IPS-18c (cell line): ENCODE measurements around the gene P2RY10.

Source experiments
- H3K4me3 ChIP-seq: 2 replicates; pipeline ENCODE4 v1.7.0; 2013; ENCODE audit warnings: low read depth, mild to moderate bottlenecking, low read length, moderate library complexity; ENCODE audit not compliant: insufficient read depth
- H3K9me3 ChIP-seq: one replicate; pipeline ENCODE4 v1.6.1; 2013; ENCODE audit warnings: mild to moderate bottlenecking, low read length, moderate library complexity; ENCODE audit not compliant: control insufficient read depth, insufficient read depth

P2RY10 gene

DNA sequence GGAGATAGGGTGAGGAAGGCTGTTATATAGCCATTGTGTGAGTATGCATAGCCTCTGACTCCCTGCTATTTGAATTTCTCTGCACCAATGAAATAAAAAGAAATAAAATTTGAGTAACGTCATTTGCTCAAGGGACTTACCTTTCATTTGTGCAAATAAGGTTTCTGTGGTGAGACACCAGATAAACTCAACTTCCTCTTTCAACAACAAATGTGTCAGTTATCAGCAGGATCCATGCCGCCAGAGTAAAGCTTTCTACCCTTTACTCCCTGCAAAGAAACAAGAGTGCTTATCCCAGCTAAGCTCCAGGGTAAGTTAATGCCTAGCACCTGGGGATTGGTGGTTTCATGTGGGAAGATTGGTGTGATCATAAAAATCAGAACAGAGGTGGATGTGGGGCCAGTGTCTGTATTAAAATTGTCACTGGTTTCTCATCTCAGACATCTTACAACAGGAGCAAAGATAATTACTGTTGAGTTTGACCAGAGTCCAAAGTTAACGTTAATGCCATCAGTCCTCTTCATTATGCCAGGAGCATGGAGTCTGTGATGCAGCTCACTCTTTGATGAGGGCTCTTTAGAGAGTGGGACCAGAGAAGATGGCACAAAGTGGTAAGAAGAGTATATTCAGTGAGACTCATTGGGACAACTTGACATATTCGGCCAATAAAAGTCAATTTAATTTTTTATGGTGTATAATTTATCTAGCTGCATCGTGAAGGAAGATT, at the start of gene P2RY10:
TSS of gene P2RY10 (plus strand) at position 206 of the 727 bp plus-strand sequence. CDS start 15,130 bp downstream, outside the sequence.
- no peak within 1 kb of the TSS for H3K4me3 ChIP-seq
- H3K9me3 ChIP-seq = no peaks in the 10 kb centered on the region

GRCh38 chrX:78922754-78923153, 22.4 kb upstream of the P2RY10 start:
- Histone ChIP-seq H3K4me3 (no peak overlapping the region), H3K9me3 (peaks cover 3% of the 10 kb centered on the region)

- Histone ChIP-seq H3K9me3 (peaks cover 3% of the 10 kb centered on the region), H3K4me3 (no peak overlapping the region)
Observed at GRCh38 chrX:78923198-78924015, 21.8 kb upstream of the P2RY10 start.

- peaks cover 17% of the 10 kb centered on the region for H3K9me3 ChIP-seq
- no peak overlapping the region for H3K4me3 ChIP-seq
Observed at GRCh38 chrX:78931814-78932213, 13.4 kb upstream of the P2RY10 start.

DNA sequence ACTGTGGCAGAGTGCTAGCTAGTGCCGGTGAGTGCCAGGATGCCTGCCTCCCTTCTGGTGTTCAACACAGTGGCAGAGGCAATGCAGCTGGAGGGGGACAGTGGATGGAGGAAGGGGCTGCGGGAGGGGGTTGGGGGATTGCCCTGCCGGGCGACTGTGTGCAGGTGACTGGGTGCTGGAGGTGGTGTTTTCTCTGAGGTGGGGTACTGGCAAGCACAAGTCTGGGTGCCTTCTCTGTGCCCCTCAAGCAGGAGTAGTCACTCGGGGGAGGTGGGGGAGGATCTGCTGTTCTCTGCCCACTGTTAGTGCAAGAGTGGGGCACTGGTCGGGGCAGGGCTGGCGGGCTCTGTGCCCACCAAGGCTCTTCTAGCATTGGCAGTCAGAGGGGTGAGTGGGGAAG, 10.3 kb upstream of the P2RY10 start:
- no peak overlapping the region for H3K4me3 ChIP-seq
- H3K9me3 ChIP-seq = peaks cover 13% of the 10 kb centered on the region

DNA sequence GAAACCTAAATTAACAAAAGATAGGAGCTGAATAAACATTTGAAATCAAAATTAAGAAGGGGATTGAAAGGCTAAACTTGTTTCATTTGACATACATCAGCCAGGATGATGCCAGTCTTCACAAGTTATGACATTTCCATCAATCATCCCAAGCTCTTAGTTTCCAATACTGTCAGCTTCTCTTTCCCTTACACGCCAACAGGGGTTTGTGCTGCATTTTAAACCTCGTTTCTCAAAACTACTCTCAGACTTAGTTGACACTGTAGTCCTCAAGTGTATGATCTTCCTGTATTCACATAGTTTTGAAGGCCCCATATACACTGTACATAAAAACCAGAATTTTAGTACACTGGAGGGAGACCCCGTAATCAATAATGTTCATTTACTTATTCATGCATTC, 840 bp upstream of the P2RY10 start:
- H3K4me3 ChIP-seq = no peak overlapping the region
- no peaks in the 10 kb centered on the region for H3K9me3 ChIP-seq

DNA sequence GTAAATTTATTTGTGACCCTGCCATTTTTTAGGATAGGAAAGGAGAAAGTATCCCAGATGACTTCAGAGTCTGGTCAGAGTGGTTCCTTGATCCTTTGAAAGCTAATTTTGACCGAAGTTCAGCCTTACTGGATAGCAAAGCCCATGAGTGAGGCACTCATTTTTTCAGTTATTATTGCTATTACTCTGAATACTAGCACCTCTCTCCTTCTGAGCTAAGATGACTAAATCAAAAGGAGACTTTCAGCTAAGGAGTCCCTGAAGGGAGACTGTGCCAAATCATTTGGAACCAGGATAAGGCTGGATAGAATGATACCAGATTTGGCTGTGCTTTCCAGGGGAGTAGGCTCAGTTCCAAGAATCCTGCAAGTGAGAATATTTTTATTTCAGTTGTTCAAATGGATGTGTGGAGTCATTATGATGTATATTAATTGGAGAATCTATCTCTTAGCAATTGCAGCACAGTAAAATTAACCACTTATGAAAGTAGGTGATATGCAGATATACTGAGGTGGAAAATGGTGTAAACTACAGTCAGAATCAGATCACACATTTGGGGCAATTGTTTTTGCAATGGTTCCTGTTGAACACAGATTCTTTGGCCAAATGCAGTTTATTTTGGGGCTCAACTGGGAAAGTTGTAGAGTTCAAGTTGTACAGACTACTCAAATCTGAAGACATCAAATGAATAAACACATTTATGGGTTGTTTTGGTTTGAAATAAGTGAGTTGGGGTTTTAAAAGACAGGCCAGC, 1.2 kb downstream of the P2RY10 start:
- no peaks in the 10 kb centered on the region for H3K9me3 ChIP-seq
- H3K4me3 ChIP-seq = no peak overlapping the region

DNA sequence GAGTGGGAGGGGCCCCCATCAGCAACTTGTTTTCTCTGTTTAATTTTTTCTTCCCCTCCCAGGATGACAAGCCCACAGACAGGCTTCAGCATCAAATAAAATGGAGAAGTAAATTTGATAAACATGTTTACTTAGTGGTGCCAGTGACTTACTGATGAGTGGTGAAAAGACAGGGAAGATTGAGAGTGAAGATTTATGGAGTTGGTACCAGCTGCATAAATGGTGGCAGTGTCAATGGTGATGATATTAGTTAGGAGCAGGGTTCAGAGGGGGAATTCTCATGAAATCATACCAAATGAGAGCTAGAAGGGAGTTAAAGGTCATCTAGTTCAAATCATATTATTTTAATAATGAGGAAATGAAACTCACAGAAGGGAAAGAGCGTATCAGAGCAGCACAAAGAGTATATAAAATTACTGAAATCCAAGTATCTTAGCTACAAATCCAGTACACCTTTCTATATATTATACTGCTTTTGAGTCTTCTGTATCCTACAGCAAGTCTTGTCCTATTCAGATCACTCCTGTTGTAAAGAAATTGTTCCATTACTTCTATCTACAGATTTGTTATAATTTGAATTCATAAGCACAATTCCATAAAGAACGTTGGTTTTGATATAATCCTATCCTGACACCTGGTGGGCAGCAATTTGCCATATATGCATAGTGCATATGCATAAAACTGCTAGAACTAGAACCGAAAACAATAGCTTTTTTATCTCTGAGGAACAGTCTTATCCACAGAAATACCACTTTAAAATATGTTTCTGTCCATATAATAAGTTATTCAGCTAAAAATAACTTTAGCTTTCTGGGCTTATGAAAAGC, 5.0 kb downstream of the P2RY10 start:
- H3K4me3 ChIP-seq = no peak overlapping the region

DNA sequence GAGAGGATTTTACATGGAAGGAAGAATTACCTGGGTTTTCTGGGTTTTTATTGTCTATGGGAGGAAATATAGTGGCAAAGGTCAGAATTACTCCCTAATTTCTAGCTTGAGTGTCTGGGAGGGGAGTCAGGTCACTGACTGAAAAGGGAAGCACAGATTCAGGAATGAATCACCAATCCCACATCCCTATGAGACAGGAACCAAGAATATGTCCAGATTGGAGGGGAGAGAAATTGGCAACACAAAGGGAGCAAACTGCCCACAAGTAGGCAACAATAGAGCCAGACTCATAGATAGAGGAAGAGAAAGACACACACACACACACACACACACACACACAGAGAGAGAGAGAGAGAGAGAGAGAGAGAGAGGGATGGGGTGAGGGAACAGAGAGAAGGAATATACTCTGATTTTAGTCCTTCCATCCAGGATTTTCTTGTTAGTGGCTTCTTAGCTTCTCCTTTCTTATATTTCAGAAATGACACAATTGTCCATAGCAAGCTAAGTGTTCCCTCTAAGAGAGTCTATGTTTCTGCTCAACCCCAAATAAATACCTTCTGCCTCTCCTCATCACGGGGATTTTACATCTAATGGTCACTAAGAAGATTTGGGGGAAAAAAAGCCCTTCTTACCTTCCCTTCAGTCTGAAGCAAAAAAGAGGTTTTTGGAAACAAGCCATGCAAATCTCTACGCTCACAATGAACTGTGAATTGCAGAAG, 12.0 kb downstream of the P2RY10 start:
- Histone ChIP-seq H3K9me3 (peaks cover 2% of the 10 kb centered on the region), H3K4me3 (no peak overlapping the region)

More for the DNA sequence above, 5.0 kb downstream of the P2RY10 start:
- no peaks in the 10 kb centered on the region for H3K9me3 ChIP-seq

DNA sequence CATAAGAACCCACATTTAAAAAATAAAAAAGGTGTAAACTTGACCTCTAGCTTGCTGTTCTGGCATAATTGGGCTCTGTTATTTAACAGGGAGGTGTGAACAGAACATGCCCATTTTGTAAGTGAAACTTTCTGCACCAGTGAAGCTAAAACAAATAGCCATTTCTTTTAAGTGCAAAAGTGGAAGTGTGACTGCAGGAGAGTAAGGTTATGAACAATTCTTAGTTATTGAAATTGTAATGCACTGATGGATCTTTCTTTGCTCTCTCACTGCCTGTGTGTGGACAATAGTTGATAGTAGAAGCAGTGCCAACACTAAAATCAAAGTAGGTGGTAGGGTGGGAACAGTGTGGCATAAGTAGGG, 12.6 kb downstream of the P2RY10 start:
- Histone ChIP-seq H3K9me3 (peaks cover 2% of the 10 kb centered on the region), H3K4me3 (no peak overlapping the region)

GRCh38 chrX:78958419-78959116, 13.4 kb downstream of the P2RY10 start:
- no peak overlapping the region for H3K4me3 ChIP-seq
- H3K9me3 ChIP-seq = peaks cover 2% of the 10 kb centered on the region

DNA sequence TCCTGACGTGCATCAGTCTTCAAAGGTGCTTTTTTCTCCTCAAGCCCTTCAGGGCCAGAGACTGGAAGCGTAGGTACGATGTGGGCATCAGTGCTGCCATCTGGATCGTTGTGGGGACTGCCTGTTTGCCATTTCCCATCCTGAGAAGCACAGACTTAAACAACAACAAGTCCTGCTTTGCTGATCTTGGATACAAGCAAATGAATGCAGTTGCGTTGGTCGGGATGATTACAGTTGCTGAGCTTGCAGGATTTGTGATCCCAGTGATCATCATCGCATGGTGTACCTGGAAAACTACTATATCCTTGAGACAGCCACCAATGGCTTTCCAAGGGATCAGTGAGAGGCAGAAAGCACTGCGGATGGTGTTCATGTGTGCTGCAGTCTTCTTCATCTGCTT, 15.7 kb downstream of the P2RY10 start:
- peaks cover 2% of the 10 kb centered on the region for H3K9me3 ChIP-seq
- H3K4me3 ChIP-seq = no peak overlapping the region

DNA sequence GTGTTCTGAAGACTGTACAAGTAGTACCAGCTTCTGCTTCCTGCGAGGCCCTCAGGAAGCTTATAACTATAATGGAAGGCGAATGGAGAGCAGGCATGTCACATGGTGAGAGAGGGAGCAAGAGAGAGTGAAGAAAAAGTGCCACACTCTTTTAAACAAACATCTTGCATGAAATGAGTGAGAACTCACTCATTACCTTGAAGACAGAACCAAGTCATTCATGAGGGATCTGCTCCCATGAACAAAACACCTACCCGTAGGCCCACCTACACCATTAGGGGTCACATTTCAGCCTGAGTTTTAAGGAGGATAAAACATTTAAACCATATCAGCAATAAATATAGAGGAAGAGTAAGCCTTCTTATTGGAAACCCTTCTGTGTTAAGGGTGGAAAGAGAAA, 19.4 kb downstream of the P2RY10 start:
- Histone ChIP-seq H3K4me3 (no peak overlapping the region), H3K9me3 (peaks cover 2% of the 10 kb centered on the region)

DNA sequence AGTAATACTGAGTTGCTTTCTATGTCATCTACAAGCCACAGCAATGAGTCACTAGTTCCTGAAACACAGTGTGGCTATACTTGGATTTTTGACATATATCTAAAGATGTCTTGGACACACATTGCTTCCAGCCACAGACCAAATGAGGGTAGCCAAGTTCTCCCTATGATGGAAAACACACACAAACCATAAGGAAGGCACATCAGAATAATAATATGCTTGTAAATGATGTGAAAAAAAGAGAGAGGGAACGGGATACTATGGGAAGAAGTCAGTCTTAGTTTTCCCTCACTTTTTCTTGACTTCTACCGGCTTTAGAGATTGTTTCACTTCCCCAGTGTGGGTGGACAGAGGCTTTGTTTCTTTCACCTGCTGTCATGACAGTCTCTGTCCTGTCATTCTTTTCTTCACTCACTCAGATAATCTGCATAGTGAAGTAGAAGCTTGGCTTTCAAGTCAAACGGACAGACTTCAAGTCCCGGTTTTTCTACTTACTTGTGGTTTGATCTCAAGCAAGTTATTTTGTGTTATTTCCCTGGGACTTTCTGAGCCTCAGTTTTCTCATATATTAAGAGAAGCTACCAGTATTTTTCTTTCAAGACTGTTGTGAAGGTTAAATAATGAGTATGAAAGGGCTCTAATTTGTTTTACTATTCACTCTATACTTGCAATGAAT, 34.7 kb downstream of the P2RY10 start:
- no peaks in the 10 kb centered on the region for H3K9me3 ChIP-seq
- no peak overlapping the region for H3K4me3 ChIP-seq

- peaks cover 5% of the 10 kb centered on the region for H3K9me3 ChIP-seq
- no peak overlapping the region for H3K4me3 ChIP-seq
Observed at GRCh38 chrX:78989349-78989748, 44.2 kb downstream of the P2RY10 start.
